HG02759 (cell line): Measurements from ENCODE around the gene PMPCB.
"Not testable (repeated sequence)": the region's sequence is repeated elsewhere in the genome, so short reads cannot be mapped to it uniquely, and the experiment has no call there.

Experiments used
- ATAC-seq: cut with Tn5 transposase; IDR thresholded peaks from one replicate; pipeline ENCODE4 v1.9.1; 2021; ENCODE audit warnings: mild to moderate bottlenecking, moderate library complexity; ENCODE audit not compliant: unreplicated experiment

Gene PMPCB

GRCh38 chr7:103296901-103297836, at the start of gene PMPCB:
Gene PMPCB (plus strand): TSS chr7:103297435. CDS start chr7:103297460, 25 bp downstream.
- ATAC-seq = peak; percentile 95

GRCh38 chr7:103253699-103254506, 43.3 kb upstream of the PMPCB start:
- ATAC-seq = not testable (repeated sequence)

- ATAC-seq = not testable (repeated sequence)
These were observed 33.2 kb upstream of the PMPCB start for GRCh38 chr7:103264054-103264453.

- ATAC-seq = not testable (repeated sequence)
These were observed 31.0 kb upstream of the PMPCB start for GRCh38 chr7:103266229-103266628.

GRCh38 chr7:103273374-103273773, 23.9 kb upstream of the PMPCB start:
- not testable (repeated sequence) for ATAC-seq

- ATAC-seq = not testable (repeated sequence)
These were observed 22.4 kb upstream of the PMPCB start for GRCh38 chr7:103274867-103275266.

- not testable (repeated sequence) for ATAC-seq
These were observed 19.0 kb upstream of the PMPCB start for GRCh38 chr7:103278195-103278594.

GRCh38 chr7:103279636-103279962, 17.6 kb upstream of the PMPCB start:
- ATAC-seq = peak; percentile 46

GRCh38 chr7:103279963-103280802, 17.1 kb upstream of the PMPCB start:
- ATAC-seq = peak; percentile 91

GRCh38 chr7:103280803-103281155, 16.5 kb upstream of the PMPCB start:
- ATAC-seq = peak; percentile 11

- ATAC-seq = not testable (repeated sequence)
These were observed 14.3 kb upstream of the PMPCB start for GRCh38 chr7:103282802-103283427.

- no peak for ATAC-seq
These were observed 5.1 kb upstream of the PMPCB start for GRCh38 chr7:103292122-103292521.

- ATAC-seq = no peak
These were observed 3.7 kb upstream of the PMPCB start for GRCh38 chr7:103293526-103293925.

GRCh38 chr7:103297837-103298179, 573 bp downstream of the PMPCB start:
- no peak for ATAC-seq

GRCh38 chr7:103299660-103300059, 2.4 kb downstream of the PMPCB start:
- ATAC-seq = no peak

GRCh38 chr7:103301441-103301840, 4.2 kb downstream of the PMPCB start:
- no peak for ATAC-seq

- ATAC-seq = no peak
These were observed 10.4 kb downstream of the PMPCB start for GRCh38 chr7:103307503-103308231.

- ATAC-seq = no peak
These were observed 17.6 kb downstream of the PMPCB start for GRCh38 chr7:103314852-103315251.

GRCh38 chr7:103316380-103316941, 19.2 kb downstream of the PMPCB start:
- ATAC-seq = no peak

- ATAC-seq = no peak
These were observed 19.8 kb downstream of the PMPCB start for GRCh38 chr7:103317009-103317408.
